Stimulated activated naive CD8-positive, alpha-beta T cell treated with anti-CD3 and anti-CD28 coated beads, Interleukin-15, Interleukin-2, amounts not matched to agents 100 U/mL and 50 U/mL, for 24 hours (primary cell): ENCODE measurements around the gene ADAMTSL1.

Experiments used
- ATAC-seq: fragments of 150-1000 bp; cut with Tn5 transposase; one replicate; pipeline ENCODE4 v1.10.0; 2021
- DNase-seq: peaks from one replicate; pipeline ENCODE4 v3.0.0; 2021

Gene ADAMTSL1

DNA sequence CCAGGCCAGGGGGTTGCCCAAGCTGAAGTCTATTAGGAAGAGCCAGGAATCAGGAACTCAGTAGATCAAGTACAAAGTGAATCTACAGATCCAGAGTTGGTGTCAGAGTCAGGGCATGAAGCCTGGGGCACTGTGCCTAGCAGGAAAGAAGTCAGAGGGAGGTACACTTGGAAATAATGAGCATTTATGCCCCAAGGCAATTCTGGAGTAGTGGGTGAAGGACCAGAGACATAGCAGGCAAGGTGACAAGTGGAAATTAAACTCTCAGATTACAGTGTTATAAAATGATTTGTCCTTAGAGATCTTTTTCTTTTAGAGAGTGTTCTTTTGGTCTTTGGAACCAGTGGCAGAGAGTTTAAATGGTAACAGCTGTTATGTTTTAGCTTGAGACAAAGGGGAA, 138.0 kb downstream of the ADAMTSL1 start:
- DNase-seq (no peak), ATAC-seq (no peak)

DNA sequence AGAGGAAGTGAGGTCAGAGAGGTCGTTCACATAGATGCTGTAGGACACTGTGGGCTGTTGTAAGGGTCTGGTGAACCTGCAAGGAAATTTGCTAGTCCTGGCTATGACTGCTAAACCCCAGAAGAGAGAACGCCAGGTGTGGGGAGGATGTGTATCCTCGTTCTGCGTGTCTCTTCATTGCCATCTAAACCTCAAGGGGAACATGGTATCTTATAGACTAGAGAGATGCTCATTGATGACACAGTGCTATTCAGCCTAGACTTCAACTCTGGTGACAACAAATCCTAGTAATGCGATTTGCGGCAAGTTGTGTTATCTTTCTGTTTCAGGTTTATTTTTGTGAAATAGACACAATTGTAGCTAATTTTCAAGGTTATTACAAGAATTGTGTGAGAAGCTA, 140.2 kb downstream of the ADAMTSL1 start:
- DNase-seq = no peak
- no peak for ATAC-seq

DNA sequence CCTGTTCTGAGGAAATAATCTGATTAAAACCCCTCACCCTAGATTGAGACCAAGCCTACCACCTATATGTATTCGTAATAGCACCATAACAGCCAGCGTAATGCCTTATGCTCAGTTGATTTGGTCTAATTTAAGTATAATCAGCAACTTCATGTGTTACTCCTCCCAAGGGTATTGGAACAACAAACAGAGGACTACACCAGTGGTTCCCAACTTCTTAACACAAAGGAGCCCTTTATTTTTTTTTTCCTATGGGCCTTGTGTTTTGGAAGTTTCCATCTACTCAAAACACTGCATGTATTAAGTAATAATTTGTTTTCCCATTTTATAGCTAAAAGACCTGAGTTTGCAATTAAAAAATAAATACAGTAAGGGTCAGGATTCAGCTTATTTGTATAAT, 140.7 kb downstream of the ADAMTSL1 start:
- ATAC-seq (no peak), DNase-seq (no peak)

DNA sequence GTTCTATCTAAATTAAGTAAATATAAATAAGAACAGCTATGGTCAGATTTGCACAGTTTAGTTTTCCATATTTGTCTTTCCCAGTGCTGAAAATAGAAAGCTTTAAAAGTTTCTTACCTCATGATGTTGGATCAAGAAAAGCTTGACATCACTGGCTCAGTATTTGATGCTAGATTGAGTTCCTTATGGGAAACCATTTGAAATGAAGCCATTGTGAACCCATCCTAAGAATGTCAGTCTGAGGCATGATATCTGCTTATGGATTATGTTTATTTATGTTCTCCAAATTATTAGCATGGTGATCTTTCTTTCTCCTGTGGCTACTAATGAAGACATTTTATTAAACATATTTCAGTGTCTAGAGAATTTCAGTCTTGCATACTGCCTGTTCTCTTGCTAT, 143.0 kb downstream of the ADAMTSL1 start:
- no peak for ATAC-seq

DNA sequence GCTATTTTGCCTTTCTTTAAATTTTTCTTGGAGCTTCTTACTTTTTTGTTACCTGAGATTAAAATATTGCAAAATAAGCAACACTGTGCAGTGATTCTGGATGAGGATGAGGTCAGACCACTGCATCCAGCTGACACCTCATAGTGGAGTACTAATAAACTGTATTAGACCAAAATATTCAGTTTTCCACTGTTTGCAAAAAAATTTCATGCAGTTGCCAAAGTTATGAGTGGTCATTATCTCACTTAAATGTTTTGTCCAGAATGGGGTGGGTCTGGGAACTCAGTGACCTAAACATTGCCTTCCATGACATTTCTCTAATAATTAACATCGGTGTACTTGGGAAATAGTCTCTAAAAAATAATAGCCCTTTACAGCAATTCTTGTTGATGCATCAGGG, 143.8 kb downstream of the ADAMTSL1 start:
- no peak for DNase-seq
- ATAC-seq = no peak

More for the DNA sequence above, 143.0 kb downstream of the ADAMTSL1 start:
- no peak for DNase-seq

DNA sequence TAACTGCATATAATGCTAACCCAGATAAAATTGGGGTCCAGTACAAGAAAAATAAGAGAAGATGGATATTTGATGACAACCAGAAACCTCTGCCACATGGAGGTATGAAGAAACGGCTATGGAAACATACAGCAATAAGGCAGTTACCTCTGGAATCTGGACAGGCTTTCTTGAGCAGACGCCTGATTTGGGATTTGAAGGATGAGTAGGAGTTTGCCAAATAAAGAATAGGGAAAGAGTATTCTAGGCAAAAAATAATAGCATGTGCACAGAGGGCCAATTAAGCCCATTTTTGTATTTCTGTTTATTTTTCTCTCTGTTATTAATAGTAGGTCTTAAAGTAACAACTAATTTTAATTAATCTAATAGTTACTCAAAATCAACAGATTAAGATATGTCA, 144.9 kb downstream of the ADAMTSL1 start:
- ATAC-seq = no peak
- no peak for DNase-seq

DNA sequence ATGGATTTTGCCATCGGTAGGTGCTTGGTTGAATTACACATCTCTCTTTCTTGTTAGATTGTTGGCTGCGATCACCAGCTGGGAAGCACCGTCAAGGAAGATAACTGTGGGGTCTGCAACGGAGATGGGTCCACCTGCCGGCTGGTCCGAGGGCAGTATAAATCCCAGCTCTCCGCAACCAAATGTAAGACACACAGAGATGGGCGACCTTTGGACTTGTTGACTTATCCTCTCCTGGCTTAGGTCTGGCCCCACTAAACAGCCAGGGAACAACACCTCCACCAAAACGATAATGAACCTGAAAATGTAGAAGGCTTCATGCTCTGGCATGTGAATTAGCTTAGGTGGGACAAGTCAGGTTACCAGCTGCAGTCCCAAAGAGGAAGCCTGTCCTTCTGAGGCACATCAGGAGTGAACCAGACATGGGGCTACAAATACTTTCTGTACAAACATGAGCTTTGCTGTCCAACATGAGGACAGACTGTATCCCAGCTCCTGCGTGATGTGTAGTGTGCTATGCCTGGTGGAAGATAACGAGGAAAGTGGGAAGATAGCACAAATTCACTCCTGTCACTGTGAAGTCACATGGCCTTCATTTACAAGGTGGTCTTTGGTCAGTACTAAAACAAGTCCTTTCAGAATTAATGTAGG, 148.4 kb downstream of the ADAMTSL1 start:
- DNase-seq (no peak), ATAC-seq (no peak)

DNA sequence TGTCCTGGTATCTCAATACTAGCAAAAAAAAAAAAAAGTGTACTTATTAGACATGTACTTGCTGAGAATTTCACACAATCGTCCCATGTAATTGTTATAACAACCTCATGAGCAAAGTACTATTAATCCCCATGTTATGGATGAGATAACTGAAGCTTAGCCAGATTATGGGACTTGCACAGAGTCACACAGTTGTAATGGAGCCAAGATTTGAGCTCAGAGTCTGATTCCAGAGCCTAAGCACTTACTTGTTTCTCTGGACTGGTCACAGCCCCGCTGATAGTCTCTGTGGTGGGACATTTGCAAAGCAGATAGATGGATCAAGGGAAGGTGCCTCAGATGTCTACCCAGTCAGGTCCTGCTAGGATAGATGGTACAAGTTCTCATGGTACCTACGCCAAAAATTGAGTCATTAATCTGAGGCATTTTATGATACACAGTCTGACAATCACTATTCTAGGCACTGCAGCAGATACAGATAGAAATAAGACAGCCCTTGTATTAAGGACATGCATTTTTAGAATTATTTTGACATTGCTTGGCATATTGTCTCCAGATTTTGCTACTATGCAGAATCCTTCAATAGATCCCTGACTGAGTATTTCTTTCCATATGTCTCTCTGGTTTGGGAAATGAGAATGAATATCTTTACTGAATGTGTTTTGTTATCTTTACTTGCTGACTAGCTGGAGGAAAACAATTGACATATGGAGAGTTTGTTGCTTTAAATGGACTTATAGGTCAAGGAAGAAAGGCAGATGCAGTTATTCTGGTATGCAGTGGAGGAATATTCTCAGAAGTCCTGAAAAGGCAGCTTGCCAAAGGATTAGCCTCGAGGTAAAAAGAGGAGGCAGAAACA, 149.5 kb downstream of the ADAMTSL1 start:
- DNase-seq (no peak), ATAC-seq (no peak)

DNA sequence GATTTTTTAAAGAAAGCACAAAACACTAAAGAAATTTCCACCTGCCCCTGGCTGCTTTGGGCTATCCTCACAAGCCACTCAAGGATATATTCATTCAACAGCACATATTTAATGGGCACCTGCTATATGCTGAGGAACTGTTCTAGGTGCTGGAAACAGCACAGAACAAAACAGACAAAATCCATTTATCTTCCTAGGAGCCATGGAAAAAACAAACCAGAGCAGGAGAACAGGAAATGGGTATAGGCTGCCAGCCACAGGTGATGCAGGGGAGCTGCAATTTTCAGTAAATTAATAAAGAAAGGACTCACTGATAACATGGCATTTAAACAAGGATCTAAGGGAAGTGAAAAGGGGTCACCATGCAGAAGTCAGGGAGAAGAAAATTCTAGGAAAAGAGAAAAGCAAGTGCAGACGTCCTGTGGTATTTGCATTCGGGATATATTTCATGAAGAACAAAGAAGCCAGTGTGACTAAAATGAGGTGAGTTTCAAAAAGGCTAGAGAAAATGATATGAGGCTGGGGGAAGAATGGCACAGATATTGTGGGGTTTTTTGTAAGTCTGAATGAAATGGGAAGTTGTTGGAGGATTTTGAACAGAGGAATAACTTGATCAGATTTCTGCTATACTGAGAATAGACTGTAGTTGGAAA, 152.2 kb downstream of the ADAMTSL1 start:
- no peak for DNase-seq
- no peak for ATAC-seq

DNA sequence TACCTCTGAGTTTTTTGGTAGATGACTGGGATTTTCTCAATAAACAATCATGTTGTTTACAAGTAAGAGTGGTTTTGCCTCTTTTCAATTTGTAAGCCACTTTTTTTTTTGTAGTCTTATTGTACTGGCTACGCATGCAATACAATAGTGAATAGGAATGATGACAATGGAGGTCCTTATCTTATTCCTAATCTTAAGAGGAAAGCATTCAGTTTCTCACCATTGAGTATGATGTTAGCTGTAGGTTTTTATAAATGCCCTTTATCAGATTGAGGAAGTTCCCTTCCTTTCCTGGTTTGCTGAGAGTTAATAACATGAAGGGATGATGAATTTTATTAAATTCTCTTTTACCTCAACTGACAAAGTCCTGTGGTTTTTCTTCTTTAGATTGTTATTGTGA, 155.2 kb downstream of the ADAMTSL1 start:
- ATAC-seq (no peak), DNase-seq (no peak)

DNA sequence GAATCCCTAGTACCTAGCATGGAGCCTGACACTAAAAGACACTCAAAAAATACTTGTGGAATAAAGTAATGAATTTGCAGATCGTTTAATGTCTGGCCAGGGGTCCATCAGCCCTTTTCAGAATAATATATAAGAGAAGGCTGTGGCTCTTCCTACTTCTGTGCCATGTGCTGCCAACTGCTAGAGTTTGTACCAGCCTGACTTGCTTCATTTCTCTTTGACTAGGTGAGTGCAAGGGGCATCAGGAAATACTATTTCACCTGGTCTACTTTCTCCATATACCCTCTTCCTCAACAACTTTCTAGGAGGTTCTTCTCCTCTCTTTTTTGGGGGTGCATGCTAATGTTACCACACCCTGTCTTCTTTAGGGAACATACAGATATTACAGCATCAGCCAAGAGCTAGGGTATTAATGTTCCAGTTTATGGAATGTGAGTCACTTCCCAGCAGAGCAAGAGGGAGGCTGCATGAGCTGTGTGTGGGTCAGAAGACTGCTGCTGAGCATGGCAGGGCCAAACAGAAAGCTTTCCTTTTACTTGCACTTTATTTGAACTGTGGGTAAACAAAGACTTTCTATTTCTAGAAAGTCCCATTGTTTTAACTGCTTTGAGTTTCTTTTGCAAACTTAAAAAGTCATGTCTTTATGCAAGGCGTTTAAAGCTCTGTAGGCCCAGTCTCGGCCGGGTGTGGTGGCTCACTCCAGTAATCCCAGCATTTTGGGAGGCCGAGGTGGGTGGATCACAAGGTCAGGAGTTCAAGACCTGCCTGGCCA, 158.9 kb downstream of the ADAMTSL1 start:
- no peak for ATAC-seq

DNA sequence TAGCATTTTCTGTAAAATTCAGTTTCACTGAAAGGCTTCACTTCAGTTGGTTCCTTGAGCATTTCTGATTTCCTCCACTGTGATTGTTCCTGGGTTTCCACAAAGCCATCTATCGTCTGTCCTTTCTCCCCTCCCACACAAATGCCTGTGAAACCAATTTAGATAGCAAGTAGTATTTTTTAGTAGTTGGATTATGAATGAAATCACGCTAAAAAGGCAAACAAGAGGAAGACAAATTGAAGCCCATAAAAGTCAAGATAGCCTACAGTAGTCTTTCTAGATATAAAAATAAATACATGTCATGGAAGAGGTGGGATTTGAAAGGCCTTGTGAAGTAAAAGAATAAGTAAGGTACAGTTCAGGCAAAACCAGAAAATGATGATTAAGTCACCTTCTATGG, 162.8 kb downstream of the ADAMTSL1 start:
- ATAC-seq = no peak
- DNase-seq = no peak

More for the DNA sequence above, 158.9 kb downstream of the ADAMTSL1 start:
- no peak for DNase-seq

DNA sequence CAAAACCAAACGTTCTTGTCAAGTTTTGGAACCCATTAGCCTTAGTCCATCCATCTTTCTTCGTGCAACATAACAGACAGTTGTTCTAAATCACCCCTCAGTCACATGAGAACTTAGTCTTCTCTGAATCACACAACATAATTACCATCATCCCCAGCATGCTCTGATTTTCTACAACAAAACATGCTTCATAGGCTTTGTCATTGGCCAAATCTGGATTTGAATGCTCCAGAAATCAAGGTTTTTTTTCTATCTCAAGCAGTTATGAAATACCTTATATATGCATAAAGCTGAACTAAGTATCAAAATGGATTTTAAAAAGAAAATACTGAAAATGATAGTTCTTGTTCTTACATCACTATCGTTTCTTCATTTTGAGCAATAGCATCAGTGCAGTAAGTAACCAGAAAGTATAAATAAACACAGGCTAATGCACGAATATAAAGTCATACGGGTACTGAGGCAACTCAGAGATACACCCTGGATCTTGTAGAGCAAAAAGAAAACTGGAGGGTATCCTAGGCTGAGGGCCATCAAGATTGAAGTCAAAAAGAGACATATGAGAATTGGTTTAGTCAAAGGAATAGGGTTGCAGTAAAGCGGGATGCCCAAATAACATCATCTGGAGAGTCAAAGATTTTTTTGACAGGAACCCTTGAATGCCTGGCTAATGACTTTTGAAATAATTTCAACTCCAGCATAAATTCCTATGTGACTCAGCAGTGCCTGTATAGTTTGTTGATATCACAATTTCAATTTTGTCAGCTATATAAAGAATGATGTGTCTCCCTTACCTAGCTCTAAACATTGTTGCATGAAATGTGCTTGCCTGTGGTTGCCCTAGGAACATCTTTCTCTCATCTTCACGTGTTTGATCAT, 164.7 kb downstream of the ADAMTSL1 start:
- ATAC-seq (no peak), DNase-seq (no peak)

DNA sequence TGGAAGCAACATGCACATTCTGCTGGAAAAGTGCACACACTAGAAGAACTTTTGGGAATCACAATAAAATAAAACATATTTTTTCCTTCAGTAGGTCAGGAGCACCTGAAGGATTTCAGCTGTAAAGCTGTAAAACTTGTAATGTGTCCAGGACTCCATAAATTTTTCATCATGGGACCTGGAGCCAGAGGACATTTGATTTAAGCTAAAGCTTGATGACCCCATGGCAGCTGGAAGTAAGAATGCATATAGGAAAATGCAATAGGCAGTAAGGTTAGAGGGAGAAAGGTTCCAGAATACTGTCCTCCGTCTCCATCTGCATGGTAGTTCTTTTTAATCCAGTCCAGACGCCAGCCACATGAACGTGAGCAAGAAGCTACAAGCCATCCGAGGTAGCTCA, 166.0 kb downstream of the ADAMTSL1 start:
- no peak for ATAC-seq
- no peak for DNase-seq

DNA sequence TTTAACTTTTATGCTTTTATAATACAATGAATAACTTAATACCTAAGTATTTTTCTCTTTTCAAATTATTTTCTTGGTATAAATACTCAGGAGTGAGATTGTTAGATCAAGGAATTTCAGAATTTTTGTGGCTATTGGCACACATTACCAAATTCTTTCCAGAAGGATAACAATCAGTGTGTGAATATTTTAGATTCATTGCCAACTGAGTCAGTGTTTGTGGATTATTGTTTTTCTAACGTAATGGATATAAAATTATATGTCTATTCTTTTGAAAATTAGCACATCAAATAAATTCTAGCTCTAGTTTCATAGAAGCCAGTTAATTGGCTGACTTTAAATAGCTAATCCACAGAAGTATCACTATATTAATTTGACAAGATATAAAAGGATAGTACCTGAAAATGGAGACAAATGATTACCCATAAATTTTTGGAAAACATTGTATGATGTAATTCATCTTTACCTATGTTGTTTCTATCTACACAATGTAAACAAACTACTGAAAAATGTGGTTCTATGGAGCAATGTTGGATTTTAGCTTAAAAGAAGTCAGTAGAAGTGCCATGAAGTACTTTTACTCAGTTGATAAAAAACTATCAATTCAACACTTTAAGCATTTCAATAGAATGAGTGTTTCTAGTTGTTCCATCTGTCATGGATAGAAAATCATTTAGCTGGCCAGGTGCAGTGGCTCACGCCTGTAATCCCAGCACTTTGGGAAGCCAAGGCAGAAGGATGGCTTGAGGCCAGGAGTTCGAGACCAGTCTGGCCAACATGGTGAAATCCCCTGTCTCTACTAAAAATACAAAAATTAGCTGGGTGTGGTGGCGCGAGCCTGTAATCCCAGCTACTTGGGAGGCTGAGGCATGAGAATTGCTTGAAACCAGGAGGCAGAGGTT, 185.1 kb downstream of the ADAMTSL1 start:
- DNase-seq = no peak
- no peak for ATAC-seq

DNA sequence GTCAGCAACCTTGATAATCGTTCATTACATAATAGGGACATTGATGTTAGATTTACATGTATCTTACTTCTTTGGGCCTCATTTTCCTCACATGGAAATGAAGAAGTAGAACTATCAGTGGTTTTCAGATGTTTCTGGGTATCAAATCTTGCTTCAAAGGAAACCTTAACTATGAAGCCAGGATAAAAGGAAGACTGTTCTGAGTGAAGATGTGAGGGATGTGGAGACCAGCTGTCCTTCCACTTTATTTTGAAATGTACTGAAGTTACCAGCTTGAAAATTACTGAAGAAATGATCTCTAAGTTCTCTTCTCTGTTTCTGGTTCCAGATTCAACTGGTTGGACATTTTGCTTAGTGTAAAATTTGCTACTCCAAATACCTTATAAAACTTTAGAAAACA, 186.0 kb downstream of the ADAMTSL1 start:
- no peak for ATAC-seq

DNA sequence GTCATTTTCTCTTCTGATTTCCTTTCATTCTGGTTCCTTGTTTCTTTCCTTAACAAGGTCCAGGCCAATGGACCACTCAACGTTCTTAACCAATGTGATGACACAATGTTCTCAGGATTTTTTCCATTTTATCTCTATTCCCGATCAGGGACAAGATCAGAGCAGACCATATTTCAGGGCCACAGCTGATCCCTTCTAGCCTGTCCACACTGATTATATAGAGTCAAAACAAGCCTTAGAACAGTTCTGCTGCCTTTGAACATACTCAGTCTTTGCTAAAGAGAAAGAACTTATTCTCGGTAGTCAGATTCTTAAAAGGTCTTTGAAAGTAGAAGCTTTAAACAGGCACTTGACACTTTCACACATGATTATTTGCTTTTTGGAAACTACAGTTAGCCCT, 188.4 kb downstream of the ADAMTSL1 start:
- DNase-seq (no peak), ATAC-seq (no peak)

More for the DNA sequence above, 186.0 kb downstream of the ADAMTSL1 start:
- DNase-seq = no peak

DNA sequence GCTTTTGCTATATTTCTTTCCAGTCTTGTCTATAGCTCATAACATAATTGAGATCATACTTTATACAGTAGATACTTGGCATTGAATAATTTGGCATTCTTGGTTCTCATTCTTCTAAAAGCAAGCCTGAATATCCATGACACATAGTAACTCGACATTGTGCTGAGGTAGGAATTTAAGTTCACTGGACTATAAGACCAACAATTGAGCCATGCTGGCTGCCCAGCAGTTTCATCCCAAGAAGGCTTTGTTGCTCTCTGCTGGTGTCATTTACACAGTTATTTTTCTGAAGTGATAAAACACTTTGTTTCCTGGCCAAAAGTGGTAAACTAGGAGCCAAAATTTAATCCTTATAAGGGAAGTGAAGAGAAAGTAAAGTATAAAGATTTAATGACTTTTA, 192.0 kb downstream of the ADAMTSL1 start:
- ATAC-seq (no peak), DNase-seq (no peak)

DNA sequence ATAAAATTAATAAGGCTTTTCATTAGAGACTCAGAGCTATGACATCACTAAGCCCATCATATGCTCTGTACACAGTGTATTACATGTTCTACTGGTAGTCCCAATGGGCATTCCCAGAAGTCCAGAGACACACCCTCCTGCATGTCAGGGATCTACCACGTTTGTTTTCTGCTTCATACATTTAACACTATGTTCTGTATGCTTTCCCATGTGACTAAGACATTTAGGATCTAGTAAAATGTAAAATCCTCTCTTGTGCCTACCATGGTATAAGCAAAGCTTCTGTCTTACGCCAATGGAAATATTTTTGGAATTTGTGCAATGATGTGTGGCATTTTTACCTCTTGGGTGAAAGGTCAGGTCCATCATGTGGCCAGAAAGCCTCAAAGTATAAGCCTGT, 192.4 kb downstream of the ADAMTSL1 start:
- ATAC-seq (no peak), DNase-seq (no peak)

DNA sequence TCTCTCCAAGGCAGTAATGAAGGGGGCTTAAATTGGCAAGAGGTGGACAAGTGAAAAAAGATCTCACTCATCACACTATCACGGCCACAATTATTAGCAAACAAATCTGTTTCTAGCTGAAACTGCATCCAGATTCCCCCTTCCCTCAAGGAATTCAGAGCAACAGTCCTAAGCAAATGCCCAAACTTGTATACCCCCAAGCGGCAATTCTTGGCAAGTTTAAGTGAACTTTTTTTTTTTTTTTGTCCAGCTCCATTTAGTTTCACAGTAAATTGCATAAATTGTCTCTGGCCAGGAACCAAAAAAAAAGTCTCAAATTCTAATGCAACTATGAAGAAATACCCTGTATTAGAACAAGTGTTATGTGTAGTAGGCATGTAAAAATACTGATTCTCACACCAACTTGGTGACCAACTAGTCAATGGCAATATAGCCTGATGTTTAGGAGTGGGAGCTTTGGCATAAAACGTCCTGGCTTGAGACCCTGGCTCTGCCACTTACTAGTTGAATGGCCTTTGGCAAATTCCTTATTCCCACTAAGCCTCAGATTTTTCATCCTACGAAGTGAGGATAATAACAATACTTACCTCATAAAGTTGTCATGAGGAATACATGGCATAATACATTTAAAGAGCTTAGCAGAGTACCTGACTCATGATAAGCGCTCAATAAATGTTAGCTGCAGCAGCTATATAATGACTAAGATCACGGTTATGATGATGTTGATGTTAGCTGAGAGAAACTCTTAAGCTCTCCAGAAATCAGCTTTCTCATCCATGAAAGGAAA, 193.2 kb downstream of the ADAMTSL1 start:
- DNase-seq (no peak), ATAC-seq (no peak)
